ENCODE data around the gene PDE11A.

Gene PDE11A

DNA sequence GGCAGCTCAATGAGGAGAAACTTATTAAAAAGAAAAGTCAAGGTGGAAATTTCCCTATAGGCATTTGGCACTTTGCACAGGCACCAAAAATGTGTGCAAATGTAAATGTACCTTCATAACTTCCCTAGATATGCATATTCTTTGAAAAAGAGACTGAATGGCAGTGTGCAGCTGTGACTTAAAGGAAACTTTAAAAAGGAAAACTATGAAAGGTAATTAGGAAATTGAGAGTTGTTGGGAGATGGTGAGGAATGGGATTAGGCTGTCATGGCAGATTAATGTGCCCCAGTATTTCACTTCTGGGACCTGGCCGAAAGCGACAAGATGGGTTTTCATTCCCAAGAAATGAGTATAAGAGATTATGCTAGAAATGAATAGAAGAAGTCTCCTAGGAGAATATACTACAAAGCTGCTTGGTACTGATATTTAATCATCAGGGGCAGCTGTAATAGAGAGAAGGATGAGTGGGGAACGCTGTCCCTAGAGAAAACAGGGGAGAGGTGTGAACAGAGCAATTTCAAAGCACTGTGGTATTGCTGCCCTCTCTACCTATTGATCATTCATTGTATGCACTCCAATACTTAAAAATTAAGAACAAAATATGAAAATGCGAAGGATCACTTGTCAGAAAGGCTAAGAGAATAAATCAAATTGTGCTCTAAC is 366.9 kb downstream of the PDE11A start:
- no peak for DNase-seq (ENCODE audit: low spot score)
- in situ Hi-C loops (cut with MboI; ENCODE audit: low pct_unique_long_range_greater_than_20kb, low sequenced_read_pairs, unreplicated experiment) = loop anchor here (25.0 kb wide), 1 partner anchor 543 kb away; no protein-coding TSS in a partner anchor
- TF ChIP-seq, protein P1, sequence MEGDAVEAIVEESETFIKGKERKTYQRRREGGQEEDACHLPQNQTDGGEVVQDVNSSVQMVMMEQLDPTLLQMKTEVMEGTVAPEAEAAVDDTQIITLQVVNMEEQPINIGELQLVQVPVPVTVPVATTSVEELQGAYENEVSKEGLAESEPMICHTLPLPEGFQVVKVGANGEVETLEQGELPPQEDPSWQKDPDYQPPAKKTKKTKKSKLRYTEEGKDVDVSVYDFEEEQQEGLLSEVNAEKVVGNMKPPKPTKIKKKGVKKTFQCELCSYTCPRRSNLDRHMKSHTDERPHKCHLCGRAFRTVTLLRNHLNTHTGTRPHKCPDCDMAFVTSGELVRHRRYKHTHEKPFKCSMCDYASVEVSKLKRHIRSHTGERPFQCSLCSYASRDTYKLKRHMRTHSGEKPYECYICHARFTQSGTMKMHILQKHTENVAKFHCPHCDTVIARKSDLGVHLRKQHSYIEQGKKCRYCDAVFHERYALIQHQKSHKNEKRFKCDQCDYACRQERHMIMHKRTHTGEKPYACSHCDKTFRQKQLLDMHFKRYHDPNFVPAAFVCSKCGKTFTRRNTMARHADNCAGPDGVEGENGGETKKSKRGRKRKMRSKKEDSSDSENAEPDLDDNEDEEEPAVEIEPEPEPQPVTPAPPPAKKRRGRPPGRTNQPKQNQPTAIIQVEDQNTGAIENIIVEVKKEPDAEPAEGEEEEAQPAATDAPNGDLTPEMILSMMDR (IDR thresholded peaks at IDR 0.05; ENCODE audit: extremely low read depth, insufficient read depth, missing control alignments) = no peak

GRCh38 chr2:177703159-177703558 is 369.4 kb downstream of the PDE11A start:
- in situ Hi-C loops (cut with MboI; ENCODE audit: low pct_unique_long_range_greater_than_20kb, low sequenced_read_pairs, unreplicated experiment) = loop anchor here (25.0 kb wide), 1 partner anchor 541 kb away; no protein-coding TSS in a partner anchor
- TF ChIP-seq, protein P1 (IDR thresholded peaks at IDR 0.05; ENCODE audit: extremely low read depth, insufficient read depth, missing control alignments) = no peak
- DNase-seq (ENCODE audit: low spot score) = no peak

- no peak for DNase-seq (ENCODE audit: low spot score)
- in situ Hi-C loops (cut with MboI; ENCODE audit: low pct_unique_long_range_greater_than_20kb, low sequenced_read_pairs, unreplicated experiment) = no loop called here
- TF ChIP-seq, protein P1 (IDR thresholded peaks at IDR 0.05; ENCODE audit: extremely low read depth, insufficient read depth, missing control alignments) = no peak
Observed at GRCh38 chr2:177698281-177698680, 374.3 kb downstream of the PDE11A start.

GRCh38 chr2:177694348-177694747 is 378.2 kb downstream of the PDE11A start:
- TF ChIP-seq, protein P1 (IDR thresholded peaks at IDR 0.05; ENCODE audit: extremely low read depth, insufficient read depth, missing control alignments) = no peak
- in situ Hi-C loops (cut with MboI; ENCODE audit: low pct_unique_long_range_greater_than_20kb, low sequenced_read_pairs, unreplicated experiment) = no loop called here
- DNase-seq (ENCODE audit: low spot score) = no peak

GRCh38 chr2:177693658-177694339 is 378.8 kb downstream of the PDE11A start:
- in situ Hi-C loops (cut with MboI; ENCODE audit: low pct_unique_long_range_greater_than_20kb, low sequenced_read_pairs, unreplicated experiment) = no loop called here
- no peak for DNase-seq (ENCODE audit: low spot score)
- TF ChIP-seq, protein P1 (IDR thresholded peaks at IDR 0.05; ENCODE audit: extremely low read depth, insufficient read depth, missing control alignments) = no peak

GRCh38 chr2:177692783-177693269 is 379.8 kb downstream of the PDE11A start:
- in situ Hi-C loops (cut with MboI; ENCODE audit: low pct_unique_long_range_greater_than_20kb, low sequenced_read_pairs, unreplicated experiment) = no loop called here
- TF ChIP-seq, protein P1 (IDR thresholded peaks at IDR 0.05; ENCODE audit: extremely low read depth, insufficient read depth, missing control alignments) = no peak

More at GRCh38 chr2:177692783-177693269, 379.8 kb downstream of the PDE11A start:
- no peak for DNase-seq (ENCODE audit: low spot score)

Data from GM13977 (cell line).